HG02970 (cell line): ENCODE results near the gene ZIC4.

Experiments used
- ATAC-seq: cut with Tn5 transposase; IDR thresholded peaks from one replicate; pipeline ENCODE4 v1.9.1; 2021; ENCODE audit warnings: mild to moderate bottlenecking, moderate library complexity, moderate number of reproducible peaks; ENCODE audit not compliant: unreplicated experiment, low FRiP score

ZIC4 gene

DNA sequence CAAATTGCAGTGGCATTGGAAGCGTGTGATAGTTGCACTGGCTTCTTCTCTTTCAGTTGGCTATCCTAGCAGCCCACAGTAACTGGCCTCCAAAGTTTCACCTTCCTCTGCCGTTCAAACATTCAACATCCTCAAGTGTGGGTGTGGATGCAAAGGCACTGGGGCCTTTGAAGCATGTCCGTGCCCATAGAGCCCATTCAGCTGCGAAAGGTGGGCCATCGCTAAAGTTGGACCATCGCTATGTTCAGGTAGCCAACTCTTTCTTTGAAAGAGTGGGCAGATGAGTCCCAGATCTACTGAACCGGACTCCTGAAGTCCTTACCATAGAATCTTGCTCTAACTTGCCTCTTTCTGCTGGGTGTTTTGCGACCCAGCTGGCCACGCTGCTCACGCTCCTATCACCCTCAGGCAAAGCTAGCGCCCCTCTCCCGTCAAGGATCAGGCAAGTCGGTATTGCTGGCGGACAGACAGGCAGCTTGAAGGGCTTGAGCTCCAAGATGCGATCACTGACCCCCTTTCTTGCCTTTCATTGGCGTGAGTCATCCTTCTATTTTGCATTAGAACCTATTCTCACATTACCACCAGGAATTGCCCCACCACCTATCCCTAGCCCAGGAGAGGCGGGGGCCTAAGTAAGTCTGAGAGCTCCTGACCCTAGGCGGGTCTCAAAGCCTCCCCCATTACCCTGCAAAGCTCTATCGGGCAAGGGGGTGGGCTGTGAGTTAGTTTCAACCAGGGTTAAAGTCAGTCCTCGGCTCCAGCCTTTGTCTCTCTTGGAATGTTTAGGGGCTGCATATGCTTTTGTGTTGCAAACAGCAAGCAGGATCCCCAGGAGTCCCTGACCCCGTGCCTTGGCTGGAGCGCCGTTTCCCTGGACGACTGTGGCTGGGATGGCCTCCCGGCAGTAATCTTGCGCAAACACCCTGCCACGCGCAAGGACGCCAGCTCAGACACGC, 28.7 kb downstream of the ZIC4 start:
- no peak for ATAC-seq

DNA sequence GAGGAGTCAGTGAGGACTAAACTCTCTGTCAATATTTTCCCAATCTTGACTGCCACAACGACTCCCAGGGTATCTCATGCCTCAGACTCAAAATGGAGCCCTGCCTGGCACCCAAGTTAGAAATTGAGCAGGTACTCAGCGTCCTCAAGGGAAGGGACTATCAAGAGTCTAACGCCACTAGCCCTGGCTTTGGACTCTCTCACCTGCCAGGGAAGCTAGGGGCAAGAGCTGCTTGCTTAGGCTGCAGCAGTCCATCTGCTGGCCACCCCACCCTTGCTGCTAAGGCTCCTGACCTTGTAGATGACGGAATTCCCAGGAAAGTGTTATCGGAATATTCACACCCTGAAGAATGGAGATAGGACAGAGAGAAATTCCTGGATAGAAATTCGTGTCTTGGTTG, 33.0 kb downstream of the ZIC4 start:
- ATAC-seq = no peak

DNA sequence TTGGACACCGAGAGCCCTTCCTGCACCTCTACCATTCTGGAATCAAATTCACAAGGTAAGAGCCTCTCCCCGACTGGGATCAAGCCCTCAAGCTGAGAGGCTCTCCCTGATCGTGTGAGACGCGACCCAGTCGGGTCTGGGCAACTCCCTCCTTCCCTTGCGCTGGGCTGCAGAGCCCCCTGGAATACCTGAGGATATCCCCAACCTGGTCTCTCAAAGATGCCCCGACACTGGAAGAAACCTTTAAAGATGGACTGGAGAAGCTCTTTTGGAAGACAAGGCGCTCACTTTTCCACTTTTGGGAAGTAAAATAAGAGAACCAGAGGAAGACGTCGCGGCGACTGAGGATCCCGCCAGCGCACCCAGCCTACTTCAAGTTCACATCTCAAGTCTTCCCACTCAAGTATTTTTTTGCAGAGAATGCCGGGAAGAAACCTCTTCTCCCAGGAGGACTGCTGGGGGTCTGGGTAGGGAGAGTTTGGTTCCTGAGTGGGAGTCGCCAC, 33.8 kb downstream of the ZIC4 start:
- no peak for ATAC-seq

- no peak for ATAC-seq
Observed at GRCh38 chr3:147371771-147372340, 34.5 kb downstream of the ZIC4 start.

- no peak for ATAC-seq
Observed at GRCh38 chr3:147371140-147371539, 35.2 kb downstream of the ZIC4 start.

DNA sequence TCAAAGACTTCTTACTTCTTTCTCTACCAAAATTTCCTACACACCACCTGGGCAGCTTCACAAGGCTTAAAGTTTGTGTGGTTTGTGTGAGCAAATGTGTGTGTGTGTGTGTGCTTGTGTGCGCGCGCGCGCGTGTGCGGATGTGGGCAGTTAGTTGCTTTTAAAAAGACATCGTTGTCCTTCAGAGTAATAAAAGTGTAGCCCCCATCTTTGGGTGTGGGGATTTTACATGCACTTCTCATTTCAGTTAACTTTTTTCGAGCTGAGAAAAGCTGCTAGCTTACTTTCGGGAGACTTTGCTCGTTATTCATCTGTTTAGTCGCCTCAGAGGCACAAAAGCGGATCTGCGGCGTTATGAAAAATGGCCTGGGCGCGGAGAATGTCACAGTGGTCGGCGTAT, 36.0 kb downstream of the ZIC4 start:
- ATAC-seq = no peak

GRCh38 chr3:147369661-147370123, 36.7 kb downstream of the ZIC4 start:
- no peak for ATAC-seq

DNA sequence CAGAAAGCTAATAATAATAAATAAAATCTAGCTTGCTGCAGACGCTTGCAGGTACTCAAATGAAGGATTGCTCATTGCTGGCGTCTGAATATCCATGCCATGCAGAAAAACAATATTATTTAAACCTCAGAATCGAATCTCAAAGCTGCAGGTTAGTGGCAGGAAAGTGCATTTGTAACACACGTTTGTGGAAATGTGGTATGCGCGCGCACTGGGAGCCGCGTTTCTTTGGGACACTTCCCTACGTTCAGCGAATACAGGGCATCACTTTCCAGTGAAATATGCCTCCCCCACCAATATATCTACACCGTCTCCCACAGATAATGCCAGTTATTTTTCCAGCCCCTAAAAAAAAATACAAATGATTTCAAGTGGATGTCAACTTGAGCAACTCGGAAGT, 37.1 kb downstream of the ZIC4 start:
- ATAC-seq = no peak

- ATAC-seq = no peak
Observed at GRCh38 chr3:147368561-147369221, 37.7 kb downstream of the ZIC4 start.

DNA sequence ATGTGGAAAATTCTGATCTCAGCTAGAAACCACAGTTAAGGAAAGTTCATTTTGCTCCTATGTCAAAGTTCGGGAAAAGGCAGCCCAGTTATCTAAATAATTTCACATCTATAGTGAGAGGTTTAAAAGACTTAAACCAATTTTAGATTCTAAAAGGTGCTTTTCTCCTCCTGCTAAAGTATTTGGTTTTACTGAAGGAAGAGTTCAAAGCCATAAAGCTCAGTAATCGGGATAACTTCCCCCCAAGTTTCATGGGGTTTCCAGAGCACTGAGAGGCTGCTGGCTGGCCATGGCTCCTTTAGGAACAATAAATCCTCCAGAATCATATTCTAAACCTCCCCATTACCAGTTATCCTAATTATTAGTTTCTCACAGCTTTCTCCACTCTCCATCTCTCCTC, 38.2 kb downstream of the ZIC4 start:
- ATAC-seq = no peak

DNA sequence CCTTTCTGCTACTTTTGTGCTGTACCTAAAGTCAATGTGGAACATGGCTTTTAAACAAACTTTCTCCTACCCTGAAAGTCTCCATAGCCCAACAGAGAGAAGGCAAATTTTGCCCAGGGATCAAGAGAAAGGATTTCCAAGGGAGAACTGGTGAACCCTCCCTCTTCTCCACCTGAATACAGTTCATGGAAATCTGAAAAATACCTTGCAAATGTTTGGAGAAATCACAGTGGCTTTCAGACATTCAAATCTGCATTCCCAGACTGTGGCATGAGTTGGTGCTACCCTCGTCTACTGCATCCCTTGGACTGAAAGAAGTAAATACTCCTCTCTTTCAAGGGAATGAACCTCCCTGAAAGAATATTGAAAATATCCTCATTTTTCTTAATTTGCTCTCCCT, 38.7 kb downstream of the ZIC4 start:
- ATAC-seq = no peak

DNA sequence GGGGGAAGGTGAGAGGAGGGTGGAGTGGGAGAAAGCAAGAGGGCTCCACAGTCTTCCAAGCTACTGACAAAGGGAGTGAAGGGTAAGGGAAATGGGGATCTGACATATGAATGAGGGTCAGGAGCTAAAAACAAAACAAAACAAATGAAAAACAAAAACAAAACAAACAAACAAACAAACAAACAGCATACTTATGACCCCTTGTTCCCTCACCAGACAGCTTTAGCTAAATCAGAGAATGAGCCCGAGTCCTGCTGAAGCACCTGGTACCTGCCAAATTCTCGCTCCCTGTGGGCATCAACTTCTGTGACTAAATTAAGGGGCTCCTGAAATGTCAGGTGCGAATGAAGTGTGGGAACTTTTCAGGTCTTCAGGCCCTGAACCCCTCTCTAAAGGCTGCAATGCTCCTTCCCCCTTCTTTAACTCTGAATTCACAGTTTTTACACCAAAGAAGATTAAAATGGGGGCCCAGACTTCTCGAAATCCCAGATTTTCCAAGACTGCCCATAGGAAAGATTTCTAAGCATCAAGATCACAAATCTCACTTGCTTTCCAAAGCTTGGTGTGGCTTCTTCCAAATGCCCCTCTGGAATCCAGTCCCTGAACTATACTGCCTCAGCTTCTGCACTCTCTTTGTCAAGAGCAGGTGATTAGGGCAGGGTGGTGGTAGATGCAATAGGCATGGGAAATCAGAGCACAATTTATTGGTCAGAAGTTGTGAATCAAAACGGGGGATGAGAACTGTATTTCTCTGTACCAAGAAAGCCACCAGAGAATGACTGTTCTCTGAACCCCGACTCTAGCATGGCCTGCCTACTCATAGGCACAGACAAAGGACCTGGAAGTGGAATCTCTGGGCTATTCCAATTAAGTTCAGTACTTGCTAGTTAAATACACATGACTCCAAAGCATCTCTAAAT, 40.9 kb downstream of the ZIC4 start:
- no peak for ATAC-seq

DNA sequence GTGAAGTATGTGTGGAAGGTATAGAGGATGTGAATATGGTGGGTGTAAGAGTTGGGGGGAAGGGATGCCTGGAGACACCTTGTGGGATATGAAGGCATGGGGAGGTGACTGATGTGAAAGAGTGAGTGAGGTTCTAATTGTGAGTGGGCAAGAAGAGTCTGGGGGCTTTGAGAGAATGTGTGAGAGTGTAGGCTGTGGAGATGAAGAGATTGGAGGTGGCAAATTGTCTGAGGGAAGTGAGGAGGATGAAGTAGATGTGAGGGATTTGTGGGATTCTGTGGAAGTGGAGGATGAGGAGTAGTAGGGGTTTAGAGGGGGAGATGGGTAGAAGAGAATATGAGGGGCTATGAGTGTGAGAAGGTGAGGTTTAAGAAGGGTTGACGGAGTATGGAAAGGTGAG, 41.6 kb downstream of the ZIC4 start:
- no peak for ATAC-seq

DNA sequence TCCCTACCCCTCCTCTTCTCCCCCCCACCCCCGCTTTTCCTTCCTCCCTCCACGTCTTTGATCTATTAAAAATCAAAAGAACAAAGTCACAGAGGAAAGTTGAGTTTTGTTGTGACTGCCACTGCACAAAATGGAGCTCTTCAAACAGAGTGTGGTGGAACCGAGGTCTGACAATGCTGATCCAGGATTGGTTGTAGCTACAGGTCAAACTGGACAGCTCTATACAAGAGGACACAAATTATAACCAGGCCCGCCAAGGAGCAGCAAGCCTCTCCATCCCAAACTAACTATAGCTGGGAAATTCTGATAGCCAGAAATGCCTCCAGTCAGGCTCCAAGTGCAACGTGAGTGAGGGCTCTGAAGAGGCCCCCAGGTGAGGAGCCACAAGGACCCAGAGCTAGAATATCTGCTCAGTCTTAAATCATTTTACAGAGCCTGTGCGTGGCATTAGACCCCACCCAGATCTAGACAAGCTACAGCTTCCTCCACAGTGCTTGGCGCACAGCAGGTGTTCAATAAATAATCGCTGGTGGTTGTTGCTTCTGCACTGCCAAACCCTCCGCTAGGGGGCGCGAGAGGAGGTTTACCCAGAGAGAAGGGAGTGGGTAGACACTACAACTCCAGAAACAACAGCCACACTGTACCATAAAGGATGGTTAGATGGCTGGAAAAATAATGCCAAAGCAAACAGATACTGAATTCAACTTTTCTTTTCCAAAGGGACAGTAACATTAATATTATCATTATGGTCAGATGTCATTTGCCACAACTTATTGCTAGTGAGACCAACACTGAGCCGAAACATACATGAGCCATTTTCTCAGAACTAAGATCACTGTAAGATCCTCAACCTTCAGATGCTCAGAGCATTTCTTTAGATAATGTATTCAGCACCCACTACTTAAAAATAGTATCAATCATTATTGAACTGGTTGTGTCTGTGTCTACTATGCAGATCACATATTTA, 44.6 kb downstream of the ZIC4 start:
- no peak for ATAC-seq

DNA sequence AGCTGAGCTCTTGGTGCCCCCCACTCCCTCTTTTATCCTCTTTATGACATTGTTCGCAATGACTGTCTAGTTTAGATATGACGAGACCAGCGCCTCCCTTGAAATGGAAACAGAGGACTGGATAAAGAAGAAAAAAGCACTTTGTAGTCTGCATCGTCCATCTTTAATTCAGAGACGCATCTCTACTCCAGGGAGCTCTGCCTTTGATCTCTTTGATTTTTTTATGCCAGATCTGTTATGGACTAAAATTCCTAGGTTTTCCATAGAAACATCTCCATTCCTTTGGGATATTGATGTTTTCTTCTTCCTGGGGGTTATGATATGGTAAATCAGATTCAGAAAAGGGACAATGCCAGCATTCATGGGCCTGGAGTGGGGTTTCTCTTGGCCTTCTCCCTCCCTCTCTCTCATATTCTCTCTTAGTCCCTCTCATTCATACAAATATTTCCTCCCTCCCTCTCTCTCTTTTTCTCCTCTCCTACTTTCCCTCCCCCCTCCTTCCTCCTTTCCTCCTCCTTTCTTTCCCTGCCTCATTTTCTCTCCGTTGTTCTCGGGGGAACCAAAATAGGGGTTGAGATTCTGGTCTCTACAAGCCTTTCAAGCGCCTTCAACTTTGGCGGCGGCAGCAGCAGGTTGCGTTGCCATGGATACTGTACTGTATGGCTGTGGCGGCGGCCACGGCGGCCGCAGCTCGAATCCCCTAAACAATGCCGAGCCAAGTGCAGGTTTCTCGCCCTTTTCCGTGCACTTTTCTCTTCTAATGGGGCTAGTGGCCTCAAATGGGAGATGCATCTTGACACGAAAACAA, 45.5 kb downstream of the ZIC4 start:
- ATAC-seq = no peak

- ATAC-seq = no peak
Observed at GRCh38 chr3:147360051-147360439, 46.3 kb downstream of the ZIC4 start.

DNA sequence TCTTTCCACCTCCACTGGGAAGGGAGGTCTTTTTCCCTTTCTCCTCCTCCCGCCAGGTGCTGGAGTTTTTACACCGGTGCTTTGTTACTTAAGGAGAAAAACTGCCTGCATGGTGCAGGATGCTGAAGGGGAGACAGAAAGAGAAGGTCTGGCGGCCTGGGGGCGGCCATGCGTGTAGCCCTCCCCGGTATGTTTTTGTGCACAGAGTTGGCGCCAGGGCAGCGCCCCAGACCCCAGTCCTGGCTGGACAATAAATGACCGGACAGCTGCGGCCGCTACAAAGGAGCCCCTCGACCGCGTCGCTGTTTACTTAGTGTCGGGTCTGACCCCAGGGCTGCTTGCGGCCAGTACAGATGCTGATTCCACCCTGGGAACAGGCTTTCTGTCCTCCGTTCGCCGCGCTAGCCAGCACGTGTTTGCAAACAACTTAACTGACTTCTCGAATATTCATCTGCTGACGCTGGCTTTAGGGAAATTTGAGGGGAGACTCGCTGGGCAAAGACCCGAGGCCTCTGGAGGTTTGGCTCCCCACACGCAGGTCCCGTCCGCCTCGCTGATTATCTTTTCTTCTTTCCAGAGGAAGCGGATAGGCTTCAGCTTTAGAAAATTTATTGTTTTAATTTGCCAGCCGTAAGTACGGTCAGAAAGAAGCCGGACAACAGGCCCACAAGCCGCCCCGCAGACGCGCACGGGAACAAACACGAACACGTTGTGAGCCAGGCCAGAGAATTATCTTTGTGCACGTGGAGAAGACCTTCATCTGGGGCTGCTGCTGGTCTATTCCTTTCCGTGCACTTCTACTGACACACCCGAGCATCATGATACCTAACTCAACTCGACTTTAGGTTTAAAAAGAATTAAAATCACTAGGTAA, 46.9 kb downstream of the ZIC4 start:
- ATAC-seq = no peak
